ENCODE measurements around the gene TMEM82. TPM values are rescaled to one million over a fixed set of nuclear protein-coding genes. Genes with fewer than 3 reads are reported as not detected.

The TMEM82 gene
- polyA plus RNA-seq, 1 donor from 2014 or later: not detected

GRCh38 chr1:15706751-15707150 lies 35.5 kb upstream of the TMEM82 start:
- H2AFZ ChIP-seq (ENCODE audit: low read depth, low read length): no peak overlapping the region
- no peaks in the 10 kb centered on the region for H3F3A ChIP-seq (ENCODE audit: insufficient read depth, low read length, poor library complexity, severe bottlenecking)
- H3K9me2 ChIP-seq (ENCODE audit: insufficient read depth, low read length): no peaks in the 10 kb centered on the region
- no peak overlapping the region for H3K4me3 ChIP-seq (ENCODE audit: low read length)
- no peak overlapping the region for H3K9ac ChIP-seq (ENCODE audit: low read length)
- no peaks in the 10 kb centered on the region for H3K36me3 ChIP-seq (ENCODE audit: insufficient read depth, low read length)
- no peaks in the 10 kb centered on the region for H4K20me1 ChIP-seq (ENCODE audit: insufficient read depth)
- H3K27ac ChIP-seq (ENCODE audit: low read length): no peak overlapping the region
- H3K9me3 ChIP-seq (ENCODE audit: low read length): no peaks in the 10 kb centered on the region
- no peaks in the 10 kb centered on the region for H3K79me2 ChIP-seq (replicated peaks; ENCODE audit: insufficient read depth, low read length)
- no peak overlapping the region for H3K4me2 ChIP-seq (ENCODE audit: low read length)
- TF ChIP-seq EP300 (conservative IDR thresholded peaks at IDR 0.05; ENCODE audit: poor library complexity, severe bottlenecking) (no peak), SMC3 (conservative IDR thresholded peaks at IDR 0.05; ENCODE audit: poor library complexity) (no peak), POLR2AphosphoS5 (IDR thresholded peaks at IDR 0.05) (no peak), RAD21 (conservative IDR thresholded peaks at IDR 0.05) (no peak), TAF1 (IDR thresholded peaks at IDR 0.05; ENCODE audit: low read depth) (no peak), MXI1 (conservative IDR thresholded peaks at IDR 0.05; ENCODE audit: poor library complexity, severe bottlenecking) (no peak), EZH2 (IDR thresholded peaks at IDR 0.05; ENCODE audit: borderline replicate concordance, insufficient read depth, low read length, poor library complexity, severe bottlenecking) (no peak), CTCF (IDR thresholded peaks at IDR 0.05; ENCODE audit: poor library complexity, severe bottlenecking) (no peak)
- TF ChIP-seq, protein P1, sequence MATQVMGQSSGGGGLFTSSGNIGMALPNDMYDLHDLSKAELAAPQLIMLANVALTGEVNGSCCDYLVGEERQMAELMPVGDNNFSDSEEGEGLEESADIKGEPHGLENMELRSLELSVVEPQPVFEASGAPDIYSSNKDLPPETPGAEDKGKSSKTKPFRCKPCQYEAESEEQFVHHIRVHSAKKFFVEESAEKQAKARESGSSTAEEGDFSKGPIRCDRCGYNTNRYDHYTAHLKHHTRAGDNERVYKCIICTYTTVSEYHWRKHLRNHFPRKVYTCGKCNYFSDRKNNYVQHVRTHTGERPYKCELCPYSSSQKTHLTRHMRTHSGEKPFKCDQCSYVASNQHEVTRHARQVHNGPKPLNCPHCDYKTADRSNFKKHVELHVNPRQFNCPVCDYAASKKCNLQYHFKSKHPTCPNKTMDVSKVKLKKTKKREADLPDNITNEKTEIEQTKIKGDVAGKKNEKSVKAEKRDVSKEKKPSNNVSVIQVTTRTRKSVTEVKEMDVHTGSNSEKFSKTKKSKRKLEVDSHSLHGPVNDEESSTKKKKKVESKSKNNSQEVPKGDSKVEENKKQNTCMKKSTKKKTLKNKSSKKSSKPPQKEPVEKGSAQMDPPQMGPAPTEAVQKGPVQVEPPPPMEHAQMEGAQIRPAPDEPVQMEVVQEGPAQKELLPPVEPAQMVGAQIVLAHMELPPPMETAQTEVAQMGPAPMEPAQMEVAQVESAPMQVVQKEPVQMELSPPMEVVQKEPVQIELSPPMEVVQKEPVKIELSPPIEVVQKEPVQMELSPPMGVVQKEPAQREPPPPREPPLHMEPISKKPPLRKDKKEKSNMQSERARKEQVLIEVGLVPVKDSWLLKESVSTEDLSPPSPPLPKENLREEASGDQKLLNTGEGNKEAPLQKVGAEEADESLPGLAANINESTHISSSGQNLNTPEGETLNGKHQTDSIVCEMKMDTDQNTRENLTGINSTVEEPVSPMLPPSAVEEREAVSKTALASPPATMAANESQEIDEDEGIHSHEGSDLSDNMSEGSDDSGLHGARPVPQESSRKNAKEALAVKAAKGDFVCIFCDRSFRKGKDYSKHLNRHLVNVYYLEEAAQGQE (IDR thresholded peaks at IDR 0.05; ENCODE audit: borderline replicate concordance): no peak
- no peaks in the 10 kb centered on the region for H3K27me3 ChIP-seq (ENCODE audit: insufficient read depth, low read depth, low read length)

GRCh38 chr1:15707239-15707925 lies 34.9 kb upstream of the TMEM82 start:
- Histone ChIP-seq H3K9ac (ENCODE audit: low read length) (no peak overlapping the region), H3K79me2 (replicated peaks; ENCODE audit: insufficient read depth, low read length) (no peaks in the 10 kb centered on the region), H4K20me1 (ENCODE audit: insufficient read depth) (no peaks in the 10 kb centered on the region), H3K9me2 (ENCODE audit: insufficient read depth, low read length) (no peaks in the 10 kb centered on the region), H3K9me3 (ENCODE audit: low read length) (no peaks in the 10 kb centered on the region), H3K4me3 (ENCODE audit: low read length) (no peak overlapping the region), H2AFZ (ENCODE audit: low read depth, low read length) (no peak overlapping the region), H3K36me3 (ENCODE audit: insufficient read depth, low read length) (no peaks in the 10 kb centered on the region), H3F3A (ENCODE audit: insufficient read depth, low read length, poor library complexity, severe bottlenecking) (no peaks in the 10 kb centered on the region), H3K27ac (ENCODE audit: low read length) (no peak overlapping the region), H3K4me2 (ENCODE audit: low read length) (no peak overlapping the region), H3K27me3 (ENCODE audit: insufficient read depth, low read depth, low read length) (no peaks in the 10 kb centered on the region)
- TF ChIP-seq EZH2 (IDR thresholded peaks at IDR 0.05; ENCODE audit: borderline replicate concordance, insufficient read depth, low read length, poor library complexity, severe bottlenecking) (no peak), CTCF (IDR thresholded peaks at IDR 0.05; ENCODE audit: poor library complexity, severe bottlenecking) (no peak), SMC3 (conservative IDR thresholded peaks at IDR 0.05; ENCODE audit: poor library complexity) (no peak), MXI1 (conservative IDR thresholded peaks at IDR 0.05; ENCODE audit: poor library complexity, severe bottlenecking) (no peak)
- TF ChIP-seq, protein P1 (IDR thresholded peaks at IDR 0.05; ENCODE audit: borderline replicate concordance): no peak
